PC-3 (cell line): ENCODE measurements around the gene HHAT. TPM values are rescaled to one million over a fixed set of nuclear protein-coding genes. Genes with fewer than 3 reads are reported as not detected.
A peak's percentile ranks its signal among the peaks of the same experiment; 100 is the strongest.

Experiments
- ATAC-seq: fragments of 200-7000 bp; cut with Tn5 transposase; 2 replicates; pipeline ENCODE4 v1.9.1; 2020; ENCODE audit warnings: mild to moderate bottlenecking, moderate library complexity
- BruUV-seq: library from RNA; stranded (reverse); fragments of 400-500 nt; replicated peaks from 2 replicates; lab custom pipeline; 2021; lab: Mats Ljungman, UMichigan
- CTCF ChIA-PET: fragments of 300-600 bp; sonication (Branson Sonifier 250); formaldehyde crosslinking; loops from one replicate; lab custom pipeline; 2022; ENCODE audit warnings: antibody characterized with exemption; lab: Charles Lee
- POLR2A ChIA-PET: fragments of 300-600 bp; sonication (Branson Sonifier 250); formaldehyde crosslinking; loops from one replicate; lab custom pipeline; 2022; ENCODE audit warnings: antibody characterized with exemption; ENCODE audit not compliant: unreplicated experiment; lab: Charles Lee
- DNase-seq: peaks from one replicate; pipeline ENCODE4 v3.0.0-alpha.2; 2015
- H2AFZ ChIP-seq: fragments of 300-600 bp; sonication (generic); 2 replicates; pipeline ENCODE4 v1.6.0; 2016; ENCODE audit warnings: antibody characterized with exemption, low read length
- H3F3A ChIP-seq: fragments of 300-600 bp; sonication (generic); one replicate; pipeline ENCODE4 v1.6.0; 2017; ENCODE audit warnings: antibody characterized with exemption, low read length, control low read depth, mild to moderate bottlenecking; ENCODE audit not compliant: unreplicated experiment
- H3K27ac ChIP-seq: fragments of 300-600 bp; sonication (generic); 2 replicates; pipeline ENCODE4 v1.5.1; 2016; ENCODE audit warnings: mild to moderate bottlenecking, low read length
- H3K27me3 ChIP-seq: fragments of 300-600 bp; sonication (generic); 2 replicates; pipeline ENCODE4 v1.6.1; 2016; ENCODE audit warnings: low read length, mixed read lengths
- H3K36me3 ChIP-seq: fragments of 300-600 bp; sonication (generic); 2 replicates; pipeline ENCODE4 v1.6.1; 2016; ENCODE audit warnings: low read depth, mixed run types, low read length, mixed read lengths
- H3K4me1 ChIP-seq: fragments of 300-600 bp; sonication (generic); 2 replicates; pipeline ENCODE4 v1.5.1; 2016; ENCODE audit warnings: low read length; ENCODE audit not compliant: insufficient read depth
- H3K4me2 ChIP-seq: fragments of 300-600 bp; sonication (generic); 2 replicates; pipeline ENCODE4 v1.6.0; 2016; ENCODE audit warnings: low read length
- H3K4me3 ChIP-seq: fragments of 300-600 bp; sonication (generic); 2 replicates; pipeline ENCODE4 v1.5.1; 2016; ENCODE audit warnings: mild to moderate bottlenecking, low read length, mixed read lengths
- H3K79me2 ChIP-seq: fragments of 300-600 bp; sonication (generic); 2 replicates; pipeline ENCODE4 v1.6.1; 2017; ENCODE audit warnings: low read length, mixed read lengths
- H3K9ac ChIP-seq: fragments of 300-600 bp; sonication (generic); 2 replicates; pipeline ENCODE4 v1.6.0; 2016; ENCODE audit warnings: mild to moderate bottlenecking, low read length
- H3K9me2 ChIP-seq: fragments of 300-600 bp; sonication (generic); replicated peaks from 2 replicates; pipeline ENCODE4 v1.6.1; 2016; ENCODE audit warnings: mixed run types, low read length, mixed read lengths
- H3K9me3 ChIP-seq: fragments of 300-600 bp; sonication (generic); 2 replicates; pipeline ENCODE4 v1.6.1; 2016; ENCODE audit warnings: low read length, mixed read lengths
- H4K20me1 ChIP-seq: fragments of 300-600 bp; sonication (generic); 2 replicates; pipeline ENCODE4 v1.6.1; 2016; ENCODE audit warnings: low read length, mixed read lengths
- EZH2 ChIP-seq: fragments of 300-600 bp; sonication (generic); IDR thresholded peaks from one replicate; pipeline ENCODE4 v1.6.1; 2017; ENCODE audit warnings: antibody characterized with exemption, mild to moderate bottlenecking, low read length; ENCODE audit not compliant: unreplicated experiment
- EZH2phosphoT487 ChIP-seq: fragments of 300-600 bp; sonication (generic); IDR thresholded peaks from 2 replicates; pipeline ENCODE4 v1.6.1; 2018; ENCODE audit warnings: mild to moderate bottlenecking, antibody characterized with exemption, low read length, borderline replicate concordance
- intact Hi-C: fragments of 100-400 bp; cut with micrococcal nuclease; formaldehyde crosslinking; loops from 2 replicates; pipeline ENCODE4 v1.9.0; 2023
- total RNA-seq: library from RNA; depleted of rRNA; stranded (reverse); fragments of >200 nt; gene quantifications from 2 replicates; pipeline ENCODE4 v1.2.3, GENCODE V29; 2014
- TF ChIP-seq, protein P1 (sequence below): fragments of 300-600 bp; sonication (generic); conservative IDR thresholded peaks from 2 replicates; pipeline ENCODE4 v1.5.1; 2017; ENCODE audit warnings: antibody characterized with exemption, low read depth, mild to moderate bottlenecking, low read length

Gene HHAT
- total RNA-seq, 1 experiment from 2014 or later, result 3.4 TPM

DNA sequence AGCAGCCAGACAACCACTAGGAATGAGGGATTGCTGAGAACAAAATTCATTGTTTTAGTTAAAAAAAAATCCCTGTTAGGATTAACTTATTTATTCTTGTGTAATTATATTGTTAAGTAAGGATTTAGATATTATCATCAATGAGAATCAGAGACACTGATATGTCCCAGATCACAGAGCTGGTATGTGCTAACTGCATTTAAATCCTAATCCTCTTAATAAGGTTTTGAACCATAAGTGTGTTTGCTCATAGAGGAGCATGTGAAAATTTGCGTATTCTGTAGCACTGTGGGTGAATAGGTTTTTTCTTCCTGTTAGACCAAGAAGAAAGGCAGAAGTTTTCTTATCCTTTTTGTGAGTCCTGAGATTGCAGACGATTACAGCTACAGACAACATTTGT lies 147.1 kb downstream of the HHAT start:
- Histone ChIP-seq H3K4me1 (no peaks in the 10 kb centered on the region), H4K20me1 (no peaks in the 10 kb centered on the region), H3K9me3 (no peaks in the 10 kb centered on the region), H3K9me2 (no peaks in the 10 kb centered on the region), H3F3A (no peaks in the 10 kb centered on the region), H3K27ac (no peak overlapping the region), H3K4me3 (no peak overlapping the region), H3K36me3 (no peaks in the 10 kb centered on the region), H3K27me3 (peaks cover 9% of the 10 kb centered on the region), H2AFZ (no peak overlapping the region), H3K79me2 (no peaks in the 10 kb centered on the region), H3K9ac (no peak overlapping the region), H3K4me2 (no peak overlapping the region)
- TF ChIP-seq EZH2phosphoT487, result no peak
- TF ChIP-seq EZH2, result no peak
- TF ChIP-seq, protein P1, sequence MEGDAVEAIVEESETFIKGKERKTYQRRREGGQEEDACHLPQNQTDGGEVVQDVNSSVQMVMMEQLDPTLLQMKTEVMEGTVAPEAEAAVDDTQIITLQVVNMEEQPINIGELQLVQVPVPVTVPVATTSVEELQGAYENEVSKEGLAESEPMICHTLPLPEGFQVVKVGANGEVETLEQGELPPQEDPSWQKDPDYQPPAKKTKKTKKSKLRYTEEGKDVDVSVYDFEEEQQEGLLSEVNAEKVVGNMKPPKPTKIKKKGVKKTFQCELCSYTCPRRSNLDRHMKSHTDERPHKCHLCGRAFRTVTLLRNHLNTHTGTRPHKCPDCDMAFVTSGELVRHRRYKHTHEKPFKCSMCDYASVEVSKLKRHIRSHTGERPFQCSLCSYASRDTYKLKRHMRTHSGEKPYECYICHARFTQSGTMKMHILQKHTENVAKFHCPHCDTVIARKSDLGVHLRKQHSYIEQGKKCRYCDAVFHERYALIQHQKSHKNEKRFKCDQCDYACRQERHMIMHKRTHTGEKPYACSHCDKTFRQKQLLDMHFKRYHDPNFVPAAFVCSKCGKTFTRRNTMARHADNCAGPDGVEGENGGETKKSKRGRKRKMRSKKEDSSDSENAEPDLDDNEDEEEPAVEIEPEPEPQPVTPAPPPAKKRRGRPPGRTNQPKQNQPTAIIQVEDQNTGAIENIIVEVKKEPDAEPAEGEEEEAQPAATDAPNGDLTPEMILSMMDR, result no peak
- ATAC-seq (no peak), DNase-seq (no peak)
- BruUV-seq, result no TSS peak
- CTCF ChIA-PET, result no interaction called here
- intact Hi-C loops, result no loop called here
- POLR2A ChIA-PET, result no interaction called here

DNA sequence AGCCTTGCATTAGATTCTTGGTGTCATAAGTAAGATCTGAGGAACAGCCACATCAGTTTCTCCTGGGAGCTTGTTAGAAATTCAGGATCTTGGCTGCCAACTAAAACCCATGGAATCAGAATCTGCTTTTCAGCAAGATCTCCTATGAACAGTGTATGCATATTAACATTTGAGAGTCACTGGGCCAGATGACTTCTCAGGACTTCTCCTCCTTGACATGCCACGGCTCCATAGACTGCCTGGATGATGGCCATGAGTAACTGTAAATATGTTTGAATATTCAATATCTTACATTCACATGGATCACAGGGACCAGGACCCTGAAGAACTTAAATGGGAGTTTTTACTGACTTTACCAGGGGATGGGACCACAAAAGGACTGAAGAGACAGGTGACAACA lies 148.0 kb downstream of the HHAT start:
- ATAC-seq (no peak), DNase-seq (no peak)
- TF ChIP-seq EZH2, result no peak
- TF ChIP-seq EZH2phosphoT487, result no peak
- TF ChIP-seq, protein P1, result no peak
- H3K27ac ChIP-seq, result no peak overlapping the region
- H4K20me1 ChIP-seq, result no peaks in the 10 kb centered on the region
- H3K4me1 ChIP-seq, result no peaks in the 10 kb centered on the region
- H3K79me2 ChIP-seq, result no peaks in the 10 kb centered on the region
- intact Hi-C loops, result no loop called here
- no peak overlapping the region for H3K4me3 ChIP-seq
- CTCF ChIA-PET, result no interaction called here
- no peak overlapping the region for H2AFZ ChIP-seq
- no peaks in the 10 kb centered on the region for H3K36me3 ChIP-seq
- H3K4me2 ChIP-seq, result no peak overlapping the region
- POLR2A ChIA-PET, result no interaction called here
- no peak overlapping the region for H3K9ac ChIP-seq
- H3K9me3 ChIP-seq, result no peaks in the 10 kb centered on the region
- H3F3A ChIP-seq, result no peaks in the 10 kb centered on the region
- H3K27me3 ChIP-seq, result peaks cover 19% of the 10 kb centered on the region; the same call in 1 of the 2 replicates
- H3K9me2 ChIP-seq, result no peaks in the 10 kb centered on the region
- BruUV-seq, result no TSS peak

DNA sequence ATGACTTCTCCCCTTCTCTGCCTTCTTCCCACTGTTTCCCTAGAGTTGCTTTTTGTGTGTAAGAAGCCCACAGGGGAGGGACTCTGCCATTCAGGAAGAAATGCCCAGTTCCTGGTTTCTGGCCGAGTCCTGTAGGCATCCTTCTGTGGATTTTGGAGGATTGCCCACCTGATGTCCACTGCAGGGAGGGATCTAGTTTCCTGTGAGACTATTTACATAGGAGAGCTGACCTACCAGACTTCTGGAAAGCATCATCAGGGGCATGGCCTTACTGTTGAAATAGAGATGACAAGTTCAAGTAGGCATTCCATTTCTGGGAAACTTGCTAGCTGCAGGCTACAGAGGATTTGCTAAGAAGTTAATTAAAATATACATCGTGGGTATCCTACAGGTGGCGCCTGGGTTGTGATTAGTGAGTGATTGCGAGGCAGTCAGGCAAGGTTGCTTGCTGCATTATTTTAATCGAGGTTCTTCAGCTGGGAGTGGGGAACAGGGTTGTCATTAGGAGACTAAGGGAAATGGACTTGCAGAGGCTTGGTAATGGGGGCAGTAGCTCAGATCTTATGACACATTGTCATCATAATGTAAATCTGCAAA lies 148.7 kb downstream of the HHAT start:
- H3K4me2 ChIP-seq, result no peak overlapping the region
- no peak overlapping the region for H3K4me3 ChIP-seq
- TF ChIP-seq EZH2, result no peak
- TF ChIP-seq, protein P1, result no peak; the same call in 1 of the 2 replicates
- no peaks in the 10 kb centered on the region for H3K79me2 ChIP-seq
- intact Hi-C loops, result no loop called here
- BruUV-seq, result no TSS peak
- no peaks in the 10 kb centered on the region for H3F3A ChIP-seq
- no peaks in the 10 kb centered on the region for H3K9me2 ChIP-seq
- ChIA-PET POLR2A (interaction anchor here (0.6 kb wide), 1 partner anchor 1914 kb away, joined by 4 read pairs; no protein-coding TSS in a partner anchor), CTCF (no interaction called here)
- no peaks in the 10 kb centered on the region for H3K4me1 ChIP-seq
- H3K27ac ChIP-seq, result no peak overlapping the region
- ATAC-seq (peak; percentile 63), DNase-seq (peak; percentile 50)
- H2AFZ ChIP-seq, result no peak overlapping the region
- no peaks in the 10 kb centered on the region for H4K20me1 ChIP-seq
- H3K36me3 ChIP-seq, result no peaks in the 10 kb centered on the region
- no peak overlapping the region for H3K9ac ChIP-seq
- peaks cover 22% of the 10 kb centered on the region for H3K27me3 ChIP-seq
- no peaks in the 10 kb centered on the region for H3K9me3 ChIP-seq
